NCI-H510A (cell line): ENCODE measurements around the gene HAGH.

Experiments used
- DNase-seq: peaks from one replicate; lab custom pipeline; 2025; lab: John Stamatoyannopoulos, UW

Gene HAGH

DNA sequence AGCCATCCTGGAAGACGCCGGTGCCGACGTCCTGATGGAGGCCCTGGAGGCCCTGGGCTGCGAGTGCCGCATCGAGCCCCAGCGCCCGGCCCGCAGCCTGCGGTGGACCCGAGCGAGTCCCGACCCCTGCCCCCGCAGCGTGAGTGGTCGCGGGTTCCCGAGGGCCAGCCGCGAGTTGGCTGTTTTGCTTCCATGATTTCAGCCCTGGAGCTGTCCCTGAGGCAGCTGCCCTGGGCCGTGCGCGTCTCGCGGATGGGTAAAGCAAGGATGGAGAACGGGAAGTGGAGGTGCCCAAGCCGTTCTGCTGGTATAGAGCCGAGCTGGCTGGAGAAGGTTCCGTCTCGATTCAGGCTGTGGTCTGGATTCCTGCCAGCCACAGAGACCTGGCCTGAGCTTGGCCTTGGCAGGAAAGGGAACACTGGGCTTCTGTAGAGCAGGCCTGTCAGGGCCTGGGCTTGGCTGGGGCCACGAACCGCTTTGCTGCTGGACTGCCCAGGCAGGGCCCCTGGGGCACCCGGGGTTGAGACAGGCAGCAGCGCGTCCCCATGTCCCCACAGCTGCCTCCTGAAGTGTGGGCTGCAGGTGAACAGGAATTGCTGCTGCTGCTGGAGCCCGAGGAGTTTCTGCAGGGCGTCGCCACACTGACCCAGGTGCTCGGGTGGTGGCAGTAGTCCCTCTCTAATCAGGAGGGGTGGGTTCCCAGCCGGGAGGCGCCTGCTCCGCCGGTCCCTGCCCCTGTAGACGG lies 52.8 kb downstream of the HAGH start:
- DNase-seq, result no peak

DNA sequence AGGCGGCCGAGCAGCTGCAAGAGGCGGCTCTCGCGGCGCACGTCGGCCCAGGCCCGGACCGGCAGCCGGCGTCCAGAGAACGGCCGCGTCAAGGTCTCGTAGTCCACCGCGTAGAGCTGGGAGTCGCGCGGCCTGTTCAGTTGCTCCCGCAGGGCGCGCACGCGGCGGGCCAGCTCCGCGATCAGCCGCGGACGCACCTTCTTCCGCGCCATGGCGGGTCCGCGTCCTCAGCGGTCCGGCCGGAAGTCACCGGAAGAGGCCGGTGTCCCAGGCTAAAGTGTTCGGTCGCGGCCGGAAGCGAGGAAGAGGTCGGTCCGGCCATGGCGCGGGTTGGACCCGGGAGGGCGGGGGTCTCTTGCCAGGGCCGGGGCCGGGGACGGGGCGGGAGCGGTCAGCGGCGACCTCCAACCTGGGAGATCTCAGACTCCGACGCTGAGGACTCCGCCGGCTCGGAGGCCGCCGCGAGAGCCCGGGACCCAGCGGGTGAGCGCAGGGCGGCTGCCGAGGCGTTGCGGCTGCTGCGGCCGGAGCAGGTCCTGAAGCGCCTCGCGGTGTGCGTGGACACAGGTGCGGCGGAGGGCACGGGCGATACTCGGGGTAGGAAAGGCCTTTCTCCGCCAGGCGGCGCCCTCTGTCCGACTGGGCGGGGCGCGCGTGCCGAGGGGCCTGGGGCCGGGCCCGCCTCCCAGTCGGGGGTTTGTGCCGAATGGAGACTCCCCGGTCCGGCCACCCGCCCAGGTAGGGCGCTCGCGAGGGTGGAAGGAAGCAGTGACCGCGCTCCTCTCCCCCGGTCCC lies 53.5 kb downstream of the HAGH start, which contains the start of gene MRPS34:
Gene MRPS34, minus strand, starts transcription at position 227 of the 795 bp plus-strand sequence. Its CDS starts 15 bp downstream, at position 212.
- peak; percentile 53 for DNase-seq

DNA sequence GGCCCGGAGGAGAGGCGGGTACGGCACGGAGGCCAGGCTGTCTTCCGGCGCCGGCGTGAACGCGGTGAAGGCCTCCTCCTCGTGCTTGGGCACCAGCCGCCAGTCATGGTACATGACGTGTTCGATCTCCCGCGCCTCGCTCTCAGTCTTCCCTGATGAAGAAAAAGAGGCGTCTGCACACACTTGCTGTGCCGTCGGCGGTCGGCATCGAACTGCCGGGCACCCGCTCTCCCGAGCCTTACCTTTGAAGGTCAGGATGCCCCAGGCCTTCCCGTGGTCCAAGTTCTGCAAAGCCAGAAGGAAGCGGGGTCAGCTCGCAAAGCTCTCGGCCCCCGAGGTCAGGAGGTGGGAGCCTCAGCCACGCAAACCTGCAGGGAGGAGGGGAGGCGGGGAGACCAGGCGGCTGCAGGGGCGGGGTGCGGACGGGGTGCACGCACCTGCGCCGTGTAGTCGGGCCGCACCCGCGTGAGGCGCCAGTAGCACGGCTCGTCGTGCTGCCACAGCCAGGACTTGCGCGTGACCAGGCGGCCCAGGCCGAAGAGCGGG lies 54.2 kb downstream of the HAGH start, which contains the start of gene EME2:
Gene EME2, plus strand, starts transcription at position 449 of the 546 bp plus-strand sequence. CDS start 418 bp downstream, outside the sequence.
- no peak for DNase-seq

DNA sequence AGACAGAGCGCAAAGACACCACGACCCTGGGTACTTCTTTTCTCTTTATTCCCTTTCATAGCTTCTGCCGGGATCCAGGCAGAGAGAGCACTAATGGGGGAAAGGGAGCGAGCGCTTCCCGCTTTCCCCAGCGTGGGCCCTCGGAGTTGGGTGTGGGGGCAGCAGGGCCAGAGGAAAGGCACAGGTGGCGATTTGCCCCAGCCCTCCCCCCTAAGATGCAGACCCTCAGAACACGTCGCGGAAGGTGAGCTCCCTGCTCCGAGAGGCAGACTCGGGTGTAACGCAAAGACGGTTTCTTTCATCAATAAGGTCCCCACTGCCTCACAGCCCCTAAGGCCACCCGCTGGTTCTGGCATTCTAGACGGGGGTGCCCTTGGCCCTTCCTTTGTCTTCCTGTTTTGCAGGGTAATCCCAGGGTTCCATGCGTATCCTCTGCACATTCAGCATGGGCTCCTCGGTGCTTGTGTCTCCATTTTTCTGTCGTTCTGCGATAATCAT lies 54.7 kb downstream of the HAGH start:
- no peak for DNase-seq

DNA sequence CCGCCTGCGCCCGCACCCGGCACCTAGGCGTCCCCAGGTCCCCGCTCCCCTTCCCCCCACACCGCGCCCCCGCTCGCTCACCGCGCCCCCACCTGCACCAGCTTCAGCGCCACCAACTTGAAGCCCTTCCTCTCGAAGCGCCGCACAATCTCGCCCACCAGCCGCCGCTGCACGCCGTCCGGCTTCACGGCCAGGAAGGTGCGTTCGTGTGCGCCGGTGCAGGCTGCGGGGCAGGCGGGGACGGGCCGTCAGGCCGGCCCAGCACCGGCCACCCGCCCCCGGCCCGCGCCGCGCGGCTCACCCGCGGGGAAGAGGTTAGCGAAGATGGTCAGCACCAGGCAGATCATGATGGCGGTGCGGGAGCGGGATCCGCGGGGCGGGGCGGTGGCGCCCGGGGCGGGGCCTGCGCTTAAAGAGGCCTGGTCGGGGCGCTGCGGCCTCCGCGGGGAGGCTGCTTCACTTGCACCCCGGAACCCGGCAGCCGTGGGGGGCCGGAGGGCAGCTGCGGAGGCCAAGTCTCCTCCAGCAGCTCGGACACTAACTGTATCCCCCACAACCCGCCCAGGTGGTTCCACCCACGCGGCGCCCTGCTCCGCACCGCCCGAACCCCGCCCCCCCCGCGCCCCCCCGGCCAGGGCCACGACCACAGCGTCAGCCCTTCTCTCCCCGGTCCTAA lies 55.3 kb downstream of the HAGH start, which contains the start of gene NME3:
Gene NME3, minus strand, starts transcription at position 356 of the 676 bp plus-strand sequence. Its CDS starts 9 bp downstream, at position 347.
- DNase-seq, result no peak

DNA sequence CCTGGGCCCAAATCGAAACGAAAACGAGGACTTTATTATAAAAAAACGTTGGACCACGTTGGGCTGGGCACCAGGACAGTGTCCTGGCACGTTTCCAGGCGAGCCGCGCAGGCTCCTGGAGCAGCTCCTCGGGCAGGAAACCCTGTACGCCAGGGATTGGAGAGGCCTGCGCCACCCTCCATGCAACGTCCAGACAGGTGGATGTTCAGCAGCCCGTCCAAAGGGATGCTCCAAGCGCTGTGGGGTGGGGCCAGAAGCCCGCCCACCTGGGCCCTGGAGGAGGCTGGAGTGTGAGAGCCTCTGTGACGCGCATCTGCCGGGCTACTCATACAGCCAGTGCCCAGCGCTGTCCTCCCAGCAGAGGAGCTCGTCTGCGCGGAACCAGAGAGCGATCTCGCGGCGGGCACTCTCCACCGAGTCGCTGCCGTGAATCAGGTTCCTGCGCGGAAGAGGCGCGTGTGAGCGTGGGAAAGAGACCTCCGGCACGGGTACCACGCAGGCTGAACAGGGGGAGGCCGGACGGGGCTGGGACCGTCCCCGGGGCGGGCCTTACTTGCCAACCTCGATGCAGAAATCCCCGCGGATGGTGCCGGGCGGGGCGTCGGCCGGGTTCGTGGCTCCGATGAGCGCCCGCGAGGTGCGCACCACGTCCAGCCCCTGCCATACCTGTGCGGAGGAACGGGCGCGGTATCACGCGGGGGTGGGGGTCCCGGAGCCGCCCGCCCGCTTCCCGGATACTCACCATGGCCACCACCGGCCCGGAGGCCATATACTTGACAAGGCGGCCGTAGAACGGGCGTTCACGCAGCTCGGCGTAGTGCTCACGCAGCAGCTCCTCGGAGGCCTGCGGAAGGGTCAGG lies 56.1 kb downstream of the HAGH start:
- DNase-seq, result peak; percentile 78

DNA sequence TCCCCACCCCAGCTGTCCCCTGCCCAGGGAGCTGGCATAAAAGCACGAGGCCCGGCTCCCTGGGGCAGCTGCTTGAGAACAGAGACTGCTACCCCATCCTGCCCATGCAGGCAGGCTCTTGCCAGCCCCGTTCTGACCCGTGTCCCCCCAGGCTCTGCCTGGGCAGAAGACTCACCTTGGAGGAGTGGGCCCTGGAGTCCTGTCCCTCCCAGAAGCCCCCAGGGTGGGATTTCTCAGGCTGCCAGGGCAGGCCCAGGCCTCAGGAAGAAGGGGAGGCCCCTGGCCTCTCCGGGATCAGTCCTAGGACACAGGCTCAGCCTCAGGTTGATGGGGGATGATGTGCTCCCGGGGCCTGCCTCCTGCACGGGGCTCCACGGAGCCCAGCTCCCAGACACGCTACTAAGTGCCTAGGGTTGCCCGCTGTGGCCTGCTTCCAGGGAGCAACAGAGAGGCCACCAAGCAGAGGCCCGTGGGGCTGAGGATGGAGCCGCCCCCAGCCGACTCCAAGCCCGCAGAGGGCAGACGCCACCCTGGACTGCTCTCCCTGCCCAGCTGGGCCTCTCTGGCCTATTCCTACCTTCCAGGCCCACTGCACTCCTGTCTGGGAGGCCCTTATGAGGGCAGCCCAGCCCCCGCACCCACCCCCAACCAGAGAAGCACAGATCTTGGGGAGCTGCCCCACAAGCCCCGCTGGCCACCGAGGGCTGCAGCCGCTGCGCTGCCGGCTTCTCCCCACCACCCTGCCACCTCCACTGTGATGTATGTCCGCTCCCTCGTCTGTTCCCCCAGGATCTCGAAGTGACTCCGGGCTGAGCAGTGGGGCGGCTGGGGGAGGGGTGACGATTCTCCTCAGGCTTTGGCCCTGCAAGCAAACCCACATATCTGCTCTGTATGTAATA lies 57.0 kb downstream of the HAGH start:
- no peak for DNase-seq

DNA sequence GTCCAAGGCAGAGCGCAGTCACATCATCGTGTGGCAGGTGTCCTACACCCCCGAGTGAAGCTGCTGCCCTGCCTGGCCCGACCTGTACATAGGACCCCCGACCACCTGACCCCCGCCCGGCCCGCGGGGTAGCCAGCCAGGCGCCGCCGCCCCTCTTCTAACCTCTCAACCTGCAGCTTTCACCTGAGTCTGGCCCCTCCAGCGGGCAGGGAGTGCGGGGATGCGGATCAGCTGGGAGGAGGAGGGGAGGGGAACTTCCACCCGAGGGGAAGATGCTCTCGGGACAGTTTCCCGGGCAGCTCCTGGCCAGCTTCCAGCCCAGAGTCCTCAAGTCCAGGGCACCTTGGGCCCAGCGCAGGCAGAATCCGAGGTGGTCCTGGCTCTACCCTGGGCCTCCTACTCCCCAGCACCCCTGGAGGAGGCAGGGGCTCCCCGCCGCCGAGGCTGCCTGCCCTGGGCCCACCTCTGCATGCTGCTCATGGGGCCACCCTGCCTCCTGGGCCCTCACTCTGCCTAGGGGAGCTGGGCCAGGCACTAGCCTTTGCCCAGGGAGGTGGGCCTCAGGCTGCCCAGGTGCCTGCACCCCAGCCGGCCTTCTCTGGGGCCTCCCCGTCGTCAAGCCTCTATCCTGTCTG lies 57.7 kb downstream of the HAGH start:
- no peak for DNase-seq

DNA sequence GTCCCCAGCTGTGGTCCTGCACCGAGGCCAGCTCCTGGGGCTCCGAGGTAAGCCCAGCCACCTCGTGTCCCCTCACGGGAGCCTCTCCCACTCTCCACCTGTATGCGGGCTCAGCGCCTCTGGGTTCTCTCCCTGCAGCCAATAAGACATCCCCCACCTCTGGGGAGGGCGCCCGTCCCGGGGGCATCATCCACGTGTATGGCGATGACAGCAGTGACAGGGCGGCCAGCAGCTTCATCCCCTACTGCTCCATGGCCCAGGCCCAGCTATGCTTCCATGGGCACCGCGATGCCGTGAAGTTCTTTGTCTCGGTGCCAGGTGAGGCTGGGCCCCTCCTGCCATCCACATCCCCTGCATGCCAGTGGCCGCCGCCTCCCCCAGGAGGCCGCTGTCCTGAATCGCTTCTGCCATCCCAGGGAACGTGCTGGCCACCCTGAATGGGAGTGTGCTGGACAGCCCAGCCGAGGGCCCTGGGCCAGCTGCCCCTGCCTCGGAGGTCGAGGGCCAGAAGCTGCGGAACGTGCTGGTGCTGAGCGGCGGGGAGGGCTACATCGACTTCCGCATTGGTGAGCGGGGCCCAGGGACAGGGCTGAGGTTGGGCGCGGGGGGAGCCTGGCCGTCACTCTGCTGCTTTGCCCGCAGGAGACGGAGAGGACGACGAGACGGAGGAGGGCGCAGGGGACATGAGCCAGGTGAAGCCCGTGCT lies 58.4 kb downstream of the HAGH start:
- no peak for DNase-seq

DNA sequence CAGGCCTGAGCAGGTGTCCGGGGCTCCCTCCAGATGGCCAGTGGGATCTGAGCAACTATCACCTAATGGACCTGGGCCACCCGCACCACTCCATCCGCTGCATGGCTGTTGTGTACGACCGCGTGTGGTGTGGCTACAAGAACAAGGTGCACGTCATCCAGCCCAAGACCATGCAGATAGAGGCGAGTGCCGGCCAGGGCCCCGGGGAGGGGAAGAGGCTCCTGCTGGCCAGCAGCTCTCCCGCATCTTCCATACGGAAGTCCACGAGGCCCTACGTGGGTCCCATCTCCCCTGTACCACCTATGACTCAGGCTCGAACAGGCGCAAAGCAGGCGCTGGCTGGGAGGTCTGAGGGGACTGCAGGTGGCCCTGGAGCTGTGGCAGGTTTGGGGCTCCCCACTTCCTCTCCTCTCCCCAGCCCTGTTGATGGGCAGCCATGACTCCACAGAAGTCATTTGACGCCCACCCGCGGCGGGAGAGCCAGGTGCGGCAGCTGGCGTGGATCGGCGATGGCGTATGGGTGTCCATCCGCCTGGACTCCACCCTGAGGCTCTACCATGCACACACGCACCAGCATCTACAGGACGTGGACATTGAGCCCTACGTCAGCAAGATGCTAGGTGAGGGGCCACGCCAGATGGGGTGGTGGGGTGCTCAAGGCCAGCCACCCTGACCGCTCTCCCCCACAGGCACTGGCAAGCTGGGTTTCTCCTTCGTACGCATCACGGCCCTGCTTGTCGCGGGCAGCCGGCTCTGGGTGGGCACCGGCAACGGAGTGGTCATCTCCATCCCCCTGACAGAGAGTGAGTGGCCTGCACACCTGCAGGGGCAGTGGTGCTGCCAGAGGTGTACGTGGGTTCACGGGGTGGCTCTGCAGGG lies 59.3 kb downstream of the HAGH start:
- DNase-seq, result no peak

DNA sequence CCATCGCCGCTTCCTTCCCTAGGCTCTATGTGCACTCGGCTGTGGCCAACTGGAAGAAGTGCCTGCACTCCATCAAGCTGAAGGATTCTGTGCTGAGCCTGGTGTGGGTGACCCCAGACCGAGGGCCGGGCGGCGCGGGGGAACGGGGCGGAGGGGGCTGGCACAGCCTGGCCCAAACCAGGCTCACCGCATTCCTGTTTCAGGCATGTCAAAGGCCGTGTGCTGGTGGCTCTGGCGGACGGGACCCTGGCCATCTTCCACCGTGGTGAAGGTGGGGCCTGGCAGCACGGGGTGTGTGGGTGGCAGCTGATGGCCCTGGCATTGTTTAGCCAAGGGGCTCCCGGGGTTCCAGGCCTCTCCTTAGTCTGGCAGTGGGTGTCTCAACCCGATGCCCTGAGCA lies 59.9 kb downstream of the HAGH start:
- no peak for DNase-seq

DNA sequence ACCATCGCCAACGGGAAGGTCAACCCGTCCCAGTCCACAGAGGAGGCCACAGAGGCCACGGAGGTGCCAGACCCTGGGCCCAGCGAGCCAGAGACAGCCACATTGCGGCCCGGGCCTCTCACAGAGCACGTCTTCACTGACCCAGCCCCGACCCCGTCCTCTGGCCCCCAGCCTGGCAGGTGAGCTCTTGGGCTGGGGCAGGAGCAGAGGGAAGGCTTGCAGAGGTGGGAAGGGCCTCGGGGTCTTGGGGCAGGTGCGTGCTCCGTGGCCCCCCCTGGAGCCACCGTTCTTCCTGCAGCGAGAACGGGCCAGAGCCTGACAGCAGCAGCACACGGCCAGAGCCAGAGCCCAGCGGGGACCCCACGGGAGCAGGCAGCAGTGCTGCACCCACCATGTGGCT lies 60.4 kb downstream of the HAGH start:
- DNase-seq, result no peak

DNA sequence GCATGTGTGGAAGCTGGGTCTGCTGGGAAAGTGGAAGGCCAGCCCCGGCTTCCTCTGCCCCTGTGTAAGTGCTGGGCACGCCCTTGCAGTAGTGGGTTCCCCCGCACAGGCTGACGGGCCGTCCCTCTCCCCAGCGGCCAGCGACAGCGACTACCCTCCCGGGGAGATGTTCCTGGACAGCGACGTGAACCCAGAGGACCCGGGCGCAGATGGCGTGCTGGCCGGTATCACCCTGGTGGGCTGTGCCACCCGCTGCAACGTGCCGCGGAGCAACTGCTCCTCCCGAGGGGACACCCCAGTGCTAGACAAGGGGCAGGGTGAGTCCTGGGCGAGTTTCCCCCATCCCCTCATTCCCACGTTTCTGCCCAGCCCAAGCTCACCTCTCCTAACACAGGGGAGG lies 60.8 kb downstream of the HAGH start:
- DNase-seq, result no peak

DNA sequence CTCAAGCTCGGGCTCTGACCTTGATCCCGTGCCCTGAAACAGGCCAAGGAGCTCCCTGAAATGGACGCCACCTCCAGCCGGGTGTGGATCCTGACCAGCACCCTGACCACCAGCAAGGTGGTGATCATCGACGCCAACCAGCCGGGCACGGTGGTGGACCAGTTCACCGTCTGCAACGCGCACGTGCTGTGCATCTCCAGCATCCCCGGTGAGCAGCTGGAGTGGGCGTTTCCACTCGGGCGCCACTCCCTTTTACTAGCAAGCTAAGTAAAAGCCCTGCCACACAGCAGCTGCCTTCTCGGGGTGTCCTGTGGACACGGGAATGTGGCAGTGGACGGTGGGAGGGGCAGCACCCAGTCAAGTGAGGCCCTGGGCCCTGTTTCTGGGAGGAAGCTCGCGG lies 61.7 kb downstream of the HAGH start:
- no peak for DNase-seq

DNA sequence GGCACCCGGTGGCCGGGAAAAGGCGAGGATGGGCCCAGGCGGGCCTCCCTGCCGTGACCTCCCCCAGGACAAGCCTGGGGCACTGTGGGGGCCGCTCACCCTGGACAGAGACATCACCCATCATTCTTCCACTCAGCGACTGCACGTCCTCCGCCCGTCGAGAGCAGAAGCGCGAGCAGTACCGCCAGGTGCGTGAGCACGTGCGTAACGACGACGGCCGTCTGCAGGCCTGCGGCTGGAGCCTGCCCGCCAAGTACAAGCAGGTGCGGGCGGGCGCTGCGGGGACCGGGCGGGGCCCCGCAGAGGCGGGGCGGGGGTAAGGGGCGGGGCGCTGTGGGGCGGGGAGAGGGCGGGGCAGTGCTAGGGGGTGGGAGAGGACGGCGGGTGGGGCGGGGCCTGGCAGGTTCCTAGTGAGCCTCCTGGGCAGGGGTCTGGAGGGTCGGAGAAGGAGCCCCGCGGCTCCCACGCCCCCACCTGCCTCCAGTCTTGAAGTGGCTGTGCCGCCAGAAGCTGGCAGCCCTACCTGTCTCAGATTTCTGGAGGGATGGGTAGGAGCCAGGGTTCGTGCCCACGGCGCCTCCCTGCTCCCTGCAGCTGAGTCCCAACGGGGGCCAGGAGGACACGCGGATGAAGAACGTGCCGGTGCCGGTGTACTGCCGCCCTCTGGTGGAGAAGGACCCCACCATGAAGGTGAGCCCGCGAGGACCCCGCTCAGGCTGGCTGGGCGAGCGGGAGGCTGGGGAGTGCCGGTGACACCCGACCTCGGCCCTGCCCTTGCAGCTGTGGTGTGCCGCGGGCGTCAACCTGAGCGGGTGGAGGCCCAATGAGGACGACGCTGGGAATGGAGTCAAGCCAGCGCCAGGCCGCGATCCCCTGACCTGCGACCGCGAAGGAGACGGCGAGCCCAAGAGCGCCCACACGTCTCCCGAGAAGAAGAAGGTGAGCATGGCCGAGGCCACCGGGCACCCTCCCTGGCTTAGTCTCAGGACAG lies 62.8 kb downstream of the HAGH start:
- DNase-seq, result no peak

DNA sequence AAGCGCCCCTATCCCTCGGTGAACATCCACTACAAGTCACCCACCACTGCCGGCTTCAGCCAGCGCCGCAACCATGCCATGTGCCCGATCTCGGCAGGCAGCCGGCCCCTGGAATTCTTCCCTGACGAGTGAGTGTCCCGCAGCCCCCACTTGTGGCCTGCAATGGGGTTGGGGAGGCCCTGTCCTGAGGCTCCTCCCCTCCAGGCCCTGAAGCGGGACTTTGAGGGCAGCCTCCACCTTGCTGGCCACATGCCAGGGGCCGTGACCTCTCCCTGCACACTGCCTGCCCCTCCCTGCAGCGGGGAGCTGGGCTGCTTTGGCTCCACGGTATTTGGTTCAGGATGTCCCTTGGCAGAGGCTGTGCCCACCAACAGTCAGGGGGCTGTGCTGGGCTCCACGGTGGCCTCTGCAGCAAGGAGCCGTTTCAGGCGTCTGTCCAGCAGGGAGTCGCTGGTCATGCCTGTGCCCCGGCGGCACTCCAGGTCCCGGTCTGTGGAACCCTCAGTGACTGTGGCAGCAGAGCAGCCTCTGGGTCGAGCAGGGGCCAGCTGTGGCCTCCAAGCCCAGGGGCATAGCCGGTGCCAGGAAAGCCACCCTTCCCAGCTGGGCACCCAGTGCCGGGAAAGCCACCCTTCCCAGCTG lies 63.6 kb downstream of the HAGH start:
- DNase-seq, result no peak
